ENCODE data around the gene CD164L2.

- TF ChIP-seq, protein P1, sequence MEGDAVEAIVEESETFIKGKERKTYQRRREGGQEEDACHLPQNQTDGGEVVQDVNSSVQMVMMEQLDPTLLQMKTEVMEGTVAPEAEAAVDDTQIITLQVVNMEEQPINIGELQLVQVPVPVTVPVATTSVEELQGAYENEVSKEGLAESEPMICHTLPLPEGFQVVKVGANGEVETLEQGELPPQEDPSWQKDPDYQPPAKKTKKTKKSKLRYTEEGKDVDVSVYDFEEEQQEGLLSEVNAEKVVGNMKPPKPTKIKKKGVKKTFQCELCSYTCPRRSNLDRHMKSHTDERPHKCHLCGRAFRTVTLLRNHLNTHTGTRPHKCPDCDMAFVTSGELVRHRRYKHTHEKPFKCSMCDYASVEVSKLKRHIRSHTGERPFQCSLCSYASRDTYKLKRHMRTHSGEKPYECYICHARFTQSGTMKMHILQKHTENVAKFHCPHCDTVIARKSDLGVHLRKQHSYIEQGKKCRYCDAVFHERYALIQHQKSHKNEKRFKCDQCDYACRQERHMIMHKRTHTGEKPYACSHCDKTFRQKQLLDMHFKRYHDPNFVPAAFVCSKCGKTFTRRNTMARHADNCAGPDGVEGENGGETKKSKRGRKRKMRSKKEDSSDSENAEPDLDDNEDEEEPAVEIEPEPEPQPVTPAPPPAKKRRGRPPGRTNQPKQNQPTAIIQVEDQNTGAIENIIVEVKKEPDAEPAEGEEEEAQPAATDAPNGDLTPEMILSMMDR (conservative IDR thresholded peaks at IDR 0.05; ENCODE audit: low read length), result no peak
- no peak for TF ChIP-seq EZH2phosphoT487 (IDR thresholded peaks at IDR 0.05; ENCODE audit: borderline replicate concordance)
Measured at GRCh38 chr1:27397749-27398148, 14.6 kb upstream of the CD164L2 start.

Data from Loucy (cell line).